Heart left ventricle (tissue), 16 donors: ENCODE data around the gene RALGAPA2. TPM values are rescaled to one million over a fixed set of nuclear protein-coding genes. Genes with fewer than 3 reads are reported as not detected.

ENCODE experiments used
- ATAC-seq, 4 donors: fragments of 200-7000 bp; cut with Tn5 transposase; one replicate each; pipeline ENCODE4 v1.9.1; 2020 to 2022; ENCODE audit warnings: moderate library complexity in 4 of 4, mild to moderate bottlenecking in 3 of 4, moderate number of reproducible peaks in 1 of 4
- DNase-seq, 5 donors: peaks; one replicate each; pipeline ENCODE4 v3.0.0-alpha.2; 2020
- H3K27ac ChIP-seq, 12 donors: fragments of 200-600 bp; sonication (generic) in 4 of 12; one replicate each; pipeline versions ENCODE4 v1.5.0 to v1.8.0; 2016 to 2022; ENCODE audit warnings: mild to moderate bottlenecking in 2 of 12
- H3K27me3 ChIP-seq, 9 donors: fragments of 200-600 bp; sonication (generic) in 2 of 9; one replicate each; pipeline versions ENCODE4 v1.5.1 to v1.8.0; 2016 to 2022; ENCODE audit warnings: mild to moderate bottlenecking in 3 of 9
- H3K36me3 ChIP-seq, 9 donors: fragments of 200-600 bp; sonication (generic) in 2 of 9; one replicate each; pipeline versions ENCODE4 v1.5.0 to v1.8.0; 2018 to 2022; ENCODE audit warnings: mild to moderate bottlenecking in 2 of 9
- H3K4me1 ChIP-seq, 12 donors: fragments of 200-600 bp; sonication (generic) in 4 of 12; one replicate each; pipeline versions ENCODE4 v1.5.0 to v1.8.0; 2016 to 2022; ENCODE audit warnings: mild to moderate bottlenecking in 3 of 12
- H3K4me3 ChIP-seq, 12 donors: fragments of 200-600 bp; sonication (generic) in 4 of 12; one replicate each; pipeline versions ENCODE4 v1.5.0 to v1.8.0; 2017 to 2022; ENCODE audit warnings: mild to moderate bottlenecking in 9 of 12, moderate library complexity in 4 of 12
- H3K9me3 ChIP-seq, 12 donors: fragments of 200-600 bp; sonication (generic) in 4 of 12; one replicate each; pipeline versions ENCODE4 v1.5.0 to v1.8.0; 2016 to 2022; ENCODE audit warnings: mild to moderate bottlenecking in 1 of 12
- CTCF ChIP-seq, 12 donors: fragments of 200-600 bp; sonication (generic) in 4 of 12; IDR thresholded peaks; one replicate each; pipeline versions ENCODE4 v1.5.0 to v1.8.0; 2018 to 2022; ENCODE audit warnings: antibody characterized with exemption in 12 of 12, mild to moderate bottlenecking in 5 of 12
- POLR2A ChIP-seq, 2 donors: fragments of 450-650 bp; IDR thresholded peaks; one replicate each; pipeline ENCODE4 v1.6.1; 2017; ENCODE audit warnings: antibody characterized with exemption in 2 of 2, mild to moderate bottlenecking in 2 of 2, moderate library complexity in 2 of 2
- WGBS, 4 donors: extraction: QIAGEN DNeasy Blood & Tissue Kit in 2 of 4; methylation state at CpG; one replicate each; pipeline versions ENCODE4 v1.1.5 to v1.1.7; 2013 to 2018; 5-methylcytosine and 5-hydroxymethylcytosine counted together
- intact Hi-C, 10 donors: fragments of 100-400 bp; cut with DNase I; formaldehyde crosslinking; loops; one replicate each; pipeline versions ENCODE4 v1.11.1 to v1.14.2; 2022
- polyA plus RNA-seq, 2 donors: library from polyadenylated mRNA; stranded (reverse); fragments of 200-250 nt; gene quantifications; one replicate each; pipeline ENCODE4 v1.2.3, GENCODE V29; 2013
- total RNA-seq, 9 donors: library from RNA; depleted of rRNA in 2 of 9; stranded (reverse); fragments of >200 nt in 2 of 9; fragmentation: NEBNext Ultra II Directional in 3 of 9; extraction: Animal tissue kit (Norgen Biotek cat#: 25700) in 3 of 9; gene quantifications; one replicate each; pipeline versions ENCODE4 v1.1.0 to v1.2.4, GENCODE V29; 2016 to 2023
- donor health status: ischemic (EF 13 %, LVEDD 7.1; RV severe dilation, severe dysfunction).
- donor health status: healthy with polysubstance abuse.
- donor health status: DM: no; HTN: yes; CAD: no.
- donor health status: DM: no; HTN: no; CAD: no.
- donor health status: ischemic (EF 25% LVEDD 6.9; RV normal size, moderate dysfunction).
- donor health status: ischemic (EF 25% LVEDD 5.7; RV mildly dilated, moderate dysfunction).
- donor health status: healthy.
- donor health status: DM: yes; HTN: yes; CAD: no.
- donor health status: ischemic (EF 35%, LVEDD 5.7; RV mildly dilated, moderate dysfunction).
- donor health status: nonischemic (EF 11% LVEDD 7.7; RV severe dilation, severe dysfunction).
- donor health status: DM: yes; HTN: yes; CAD: no.
- donor health status: PGD.
- donor health status: ischemic (EF 29% LVEDD 5.4; RV normal size, mild dysfunction).
- donor health status: nonischemic (EF 23%, LVEDD 6.1; RV moderate dilation, normal function).

RALGAPA2 gene
- total and polyA plus RNA-seq, 11 donors = 5.6 to 33.8 (median 21.4) TPM

DNA sequence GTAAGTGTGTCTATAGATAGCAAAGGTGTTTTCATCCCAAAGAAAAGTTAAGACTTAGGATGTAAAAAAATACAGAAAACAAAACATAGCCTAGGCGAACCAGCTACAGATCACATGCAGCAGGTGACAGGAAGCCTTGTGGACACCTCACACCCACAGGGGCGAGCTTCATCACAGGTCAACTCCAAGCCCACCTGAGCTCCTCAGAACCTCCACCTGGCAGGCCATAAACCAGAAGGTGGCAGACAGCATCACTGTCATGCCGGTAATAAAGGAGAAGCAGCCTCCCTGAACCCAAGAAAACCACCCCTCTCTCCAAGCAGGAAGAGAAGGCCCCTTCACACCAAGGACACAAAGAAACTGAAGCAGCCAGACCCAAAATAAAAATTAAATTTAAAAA is 1.0 kb downstream of the RALGAPA2 start:
- Histone ChIP-seq H3K36me3 (no peaks in the 10 kb centered on the region), H3K9me3 (no peaks in the 10 kb centered on the region), H3K4me1 (peaks cover 0 to 58% (median 26%) of the 10 kb centered on the region in 12 donors), H3K4me3 (peak overlapping the region in 11 of 12 donors; percentile 64 to 98 (median 89)), H3K27ac (peak overlapping the region in 11 of 12 donors; percentile 85 to 98 (median 93)), H3K27me3 (no peaks in the 10 kb centered on the region)
- DNase-seq (no peak), ATAC-seq (no peak)
- TF ChIP-seq POLR2A (IDR thresholded peaks at IDR 0.05) (no peak), CTCF (IDR thresholded peaks at IDR 0.05) (no peak)
- intact Hi-C loops = no loop called here
- 32 to 55% (median 42%) methylated on average over 3 of the region's 3 CpGs for WGBS, 4 donors

- TF ChIP-seq POLR2A (IDR thresholded peaks at IDR 0.05) = no peak
- TF ChIP-seq CTCF (IDR thresholded peaks at IDR 0.05) = no peak
- ATAC-seq (no peak), DNase-seq (no peak)
- peaks cover 0 to 61% (median 27%) of the 10 kb centered on the region in 12 donors for H3K4me1 ChIP-seq
- H3K27ac ChIP-seq = peak overlapping the region in 10 of 12 donors; percentile 8 to 98 (median 85)
- no peaks in the 10 kb centered on the region for H3K9me3 ChIP-seq
- no peaks in the 10 kb centered on the region for H3K27me3 ChIP-seq
- intact Hi-C loops = no loop called here
- peak overlapping the region in 10 of 12 donors; percentile 64 to 98 (median 89) for H3K4me3 ChIP-seq
- no peaks in the 10 kb centered on the region for H3K36me3 ChIP-seq
- WGBS, 4 donors = 43 to 55% (median 52%) methylated on average over 6 of the region's 6 CpGs
Observed at GRCh38 chr20:20710443-20711315, 1.8 kb downstream of the RALGAPA2 start.

DNA sequence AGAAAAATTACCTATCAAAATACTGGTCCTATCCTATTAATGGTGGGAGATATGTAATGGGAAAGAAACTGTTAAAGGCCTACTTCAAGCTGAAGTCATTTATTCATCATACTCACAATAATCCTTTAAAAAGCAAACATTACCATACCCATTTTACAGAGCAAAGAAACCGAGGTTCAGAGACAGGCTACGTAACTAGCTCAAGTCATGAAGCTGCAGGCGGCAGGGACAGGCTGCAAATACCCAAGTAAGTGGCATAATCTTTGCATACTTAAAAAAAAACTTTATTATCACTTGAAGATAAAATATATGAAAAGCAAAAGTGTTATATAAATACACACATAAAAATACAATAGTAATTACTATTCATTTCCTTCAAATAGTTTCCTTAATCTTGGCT is 2.6 kb downstream of the RALGAPA2 start:
- intact Hi-C loops = loop anchor here in 1 of 10 donors (10.0 kb wide), 1 partner anchor 115 kb away; no protein-coding TSS in a partner anchor
- 83 to 94% (median 91%) methylated on average over 3 of the region's 3 CpGs for WGBS, 4 donors
- DNase-seq (no peak), ATAC-seq (no peak)
- Histone ChIP-seq H3K4me3 (peak overlapping the region in 4 of 12 donors; percentile 5 to 89 (median 86)), H3K36me3 (no peaks in the 10 kb centered on the region), H3K4me1 (peaks cover 0 to 61% (median 27%) of the 10 kb centered on the region in 12 donors), H3K27ac (peak overlapping the region in 6 of 12 donors; percentile 44 to 98 (median 74)), H3K9me3 (no peaks in the 10 kb centered on the region), H3K27me3 (no peaks in the 10 kb centered on the region)
- TF ChIP-seq CTCF (IDR thresholded peaks at IDR 0.05) (no peak), POLR2A (IDR thresholded peaks at IDR 0.05) (no peak)

GRCh38 chr20:20706285-20706684 is 6.2 kb downstream of the RALGAPA2 start:
- Histone ChIP-seq H3K27ac (no peak overlapping the region), H3K4me3 (no peak overlapping the region), H3K36me3 (no peaks in the 10 kb centered on the region), H3K9me3 (no peaks in the 10 kb centered on the region), H3K4me1 (peaks cover 0 to 47% (median 16%) of the 10 kb centered on the region in 12 donors), H3K27me3 (no peaks in the 10 kb centered on the region)
- intact Hi-C loops = loop anchor here in 1 of 10 donors (10.0 kb wide), 1 partner anchor 119 kb away; no protein-coding TSS in a partner anchor
- ATAC-seq = no peak
- 55 to 71% (median 58%) methylated on average over 6 of the region's 6 CpGs for WGBS, 4 donors
- TF ChIP-seq CTCF (IDR thresholded peaks at IDR 0.05) = no peak
- no peak for TF ChIP-seq POLR2A (IDR thresholded peaks at IDR 0.05)
- DNase-seq = no peak
